Esophagus squamous epithelium (tissue), 5 donors: ENCODE data around the gene ALDH8A1. TPM values are rescaled to one million over a fixed set of nuclear protein-coding genes. Genes with fewer than 3 reads are reported as not detected.

Experiments
- DNase-seq: peaks from one replicate; lab custom pipeline; 2025; lab: John Stamatoyannopoulos, UW
- H3K27ac ChIP-seq, 4 donors: fragments of 200-600 bp; sonication (generic); one replicate each; pipeline ENCODE4 v1.5.1; 2016 to 2019; ENCODE audit warnings: mild to moderate bottlenecking in 1 of 4
- H3K27me3 ChIP-seq, 4 donors: fragments of 200-600 bp; sonication (generic); 1 replicate in 3 of 4; 2 replicates in 1 of 4; pipeline versions ENCODE4 v1.5.1 to v1.6.0; 2017 to 2021; ENCODE audit warnings: antibody characterized with exemption in 1 of 4
- H3K36me3 ChIP-seq, 3 donors: fragments of 200-600 bp; sonication (generic); one replicate each; pipeline ENCODE4 v1.5.1; 2016 to 2019
- H3K4me1 ChIP-seq, 3 donors: fragments of 200-600 bp; sonication (generic); one replicate each; pipeline ENCODE4 v1.5.1; 2017 to 2019
- H3K4me3 ChIP-seq, 4 donors: fragments of 200-600 bp; sonication (generic); 1 replicate in 3 of 4; 2 replicates in 1 of 4; pipeline ENCODE4 v1.5.1; 2016 to 2019; ENCODE audit warnings: mild to moderate bottlenecking in 2 of 4, moderate library complexity in 1 of 4
- H3K9me3 ChIP-seq, 3 donors: fragments of 200-600 bp; sonication (generic); one replicate each; pipeline ENCODE4 v1.5.1; 2016 to 2019
- POLR2A ChIP-seq, 4 donors: fragments of 450-650 bp; IDR thresholded peaks; one replicate each; pipeline ENCODE4 v1.6.1; 2017; ENCODE audit warnings: antibody characterized with exemption in 4 of 4, mild to moderate bottlenecking in 4 of 4, moderate library complexity in 3 of 4
- WGBS, 2 donors: methylation state at CpG; one replicate each; pipeline ENCODE4 v1.1.5; 2018; 5-methylcytosine and 5-hydroxymethylcytosine counted together
- intact Hi-C: fragments of 100-400 bp; cut with DNase I; formaldehyde crosslinking; loops from one replicate; pipeline ENCODE4 v1.15.0; 2022
- total RNA-seq, 4 donors: library from RNA; depleted of rRNA; stranded (reverse); fragments of >200 nt; gene quantifications; one replicate each; pipeline ENCODE4 v1.1.0, GENCODE V29; 2016
- TF ChIP-seq, protein P1 (sequence below), 6 experiments: fragments of 450-650 bp in 4 of 6; fragments of 200-600 bp in 2 of 6; sonication (generic) in 2 of 6; IDR thresholded peaks; one replicate each; pipeline ENCODE4 v1.5.1; 2016 to 2019; ENCODE audit warnings: antibody characterized with exemption in 6 of 6, mild to moderate bottlenecking in 4 of 6, moderate library complexity in 4 of 6
- donor health status: DM: yes; HTN: yes; CAD: no.

Gene ALDH8A1
- total RNA-seq, 4 donors from 2014 or later = 0.13 to 0.76 (median 0.62) TPM; not detected in 1

DNA sequence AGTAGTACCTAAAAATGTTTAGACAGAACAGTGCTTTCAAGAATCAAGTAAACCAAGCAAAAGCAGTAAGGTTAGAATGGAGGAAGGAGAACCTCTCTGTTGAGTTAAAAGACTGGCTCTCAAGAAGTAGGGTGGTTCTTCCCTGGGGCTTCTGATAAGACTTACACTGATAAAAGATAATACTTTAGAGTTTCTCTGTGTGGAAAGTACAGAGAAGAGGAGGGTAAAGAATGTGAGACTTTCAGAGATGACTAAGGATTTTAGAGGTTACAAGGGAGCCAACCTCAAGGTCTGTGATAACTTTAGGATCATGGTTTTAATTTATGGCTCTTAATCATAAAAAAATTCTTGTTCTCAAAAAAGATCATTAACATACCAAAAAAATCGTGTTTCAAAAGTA lies 30.9 kb upstream of the ALDH8A1 start:
- no peak overlapping the region for H3K4me3 ChIP-seq
- no peaks in the 10 kb centered on the region for H3K27me3 ChIP-seq
- no peaks in the 10 kb centered on the region for H3K4me1 ChIP-seq
- H3K9me3 ChIP-seq = no peaks in the 10 kb centered on the region
- H3K36me3 ChIP-seq = peaks cover 0 to 91% (median 7%) of the 10 kb centered on the region in 3 donors
- H3K27ac ChIP-seq = no peak overlapping the region
- TF ChIP-seq, protein P1, sequence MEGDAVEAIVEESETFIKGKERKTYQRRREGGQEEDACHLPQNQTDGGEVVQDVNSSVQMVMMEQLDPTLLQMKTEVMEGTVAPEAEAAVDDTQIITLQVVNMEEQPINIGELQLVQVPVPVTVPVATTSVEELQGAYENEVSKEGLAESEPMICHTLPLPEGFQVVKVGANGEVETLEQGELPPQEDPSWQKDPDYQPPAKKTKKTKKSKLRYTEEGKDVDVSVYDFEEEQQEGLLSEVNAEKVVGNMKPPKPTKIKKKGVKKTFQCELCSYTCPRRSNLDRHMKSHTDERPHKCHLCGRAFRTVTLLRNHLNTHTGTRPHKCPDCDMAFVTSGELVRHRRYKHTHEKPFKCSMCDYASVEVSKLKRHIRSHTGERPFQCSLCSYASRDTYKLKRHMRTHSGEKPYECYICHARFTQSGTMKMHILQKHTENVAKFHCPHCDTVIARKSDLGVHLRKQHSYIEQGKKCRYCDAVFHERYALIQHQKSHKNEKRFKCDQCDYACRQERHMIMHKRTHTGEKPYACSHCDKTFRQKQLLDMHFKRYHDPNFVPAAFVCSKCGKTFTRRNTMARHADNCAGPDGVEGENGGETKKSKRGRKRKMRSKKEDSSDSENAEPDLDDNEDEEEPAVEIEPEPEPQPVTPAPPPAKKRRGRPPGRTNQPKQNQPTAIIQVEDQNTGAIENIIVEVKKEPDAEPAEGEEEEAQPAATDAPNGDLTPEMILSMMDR (IDR thresholded peaks at IDR 0.05) = no peak
- TF ChIP-seq POLR2A (IDR thresholded peaks at IDR 0.05) = no peak
- intact Hi-C loops = no loop called here
- no peak for DNase-seq
- 54 to 69% methylated on average over 1 of the region's 1 CpG for whole genome bisulfite sequencing, 2 donors

DNA sequence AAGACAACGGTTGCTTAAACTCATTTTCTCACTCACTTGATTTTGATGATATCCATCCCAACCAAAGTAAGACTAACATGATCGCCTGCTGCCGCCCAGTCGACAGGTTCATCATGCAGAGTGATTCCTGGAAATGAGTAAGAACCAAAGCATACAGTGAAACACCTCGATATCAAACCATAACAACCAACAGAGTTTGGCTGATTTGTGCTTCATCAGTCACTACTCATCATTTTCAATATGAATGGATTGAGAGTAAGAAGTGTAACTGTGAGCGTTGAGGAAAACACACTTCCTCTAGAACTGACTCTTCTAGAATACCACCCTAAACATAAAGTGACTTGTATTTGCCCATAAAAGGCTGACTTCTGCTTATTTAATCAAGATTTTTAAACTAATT lies 29.2 kb upstream of the ALDH8A1 start:
- H3K4me3 ChIP-seq = no peak overlapping the region
- no peaks in the 10 kb centered on the region for H3K4me1 ChIP-seq
- WGBS, 2 donors = 80 to 91% methylated on average over 6 of the region's 6 CpGs
- no peak for DNase-seq
- H3K36me3 ChIP-seq = peaks cover 0 to 90% (median 7%) of the 10 kb centered on the region in 3 donors
- intact Hi-C loops = no loop called here
- H3K27ac ChIP-seq = no peak overlapping the region
- TF ChIP-seq, protein P1 (IDR thresholded peaks at IDR 0.05) = no peak
- no peak for TF ChIP-seq POLR2A (IDR thresholded peaks at IDR 0.05)
- H3K9me3 ChIP-seq = no peaks in the 10 kb centered on the region
- no peaks in the 10 kb centered on the region for H3K27me3 ChIP-seq

DNA sequence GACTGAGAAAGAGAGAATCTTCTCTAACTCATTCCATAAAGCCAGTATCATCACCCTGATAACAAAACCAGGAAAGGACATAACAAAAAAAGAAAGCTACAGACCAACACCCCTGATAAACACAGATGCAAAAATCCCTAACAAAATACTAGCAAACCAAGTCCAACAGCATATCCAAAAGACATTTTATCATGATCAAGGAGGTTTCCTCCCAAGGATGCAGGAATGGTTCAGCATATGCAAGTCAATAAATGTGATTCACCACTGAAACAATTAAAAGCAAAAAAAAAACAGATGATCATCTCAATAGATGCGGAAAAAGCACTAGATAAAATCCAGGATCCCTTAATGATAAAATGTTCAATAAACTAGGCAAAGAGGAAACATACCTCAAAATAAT lies 24.5 kb upstream of the ALDH8A1 start:
- intact Hi-C loops = no loop called here
- 91 to 100% methylated on average over 1 of the region's 1 CpG for WGBS, 2 donors
- Histone ChIP-seq H3K27ac (no peak overlapping the region), H3K4me3 (no peak overlapping the region), H3K36me3 (peaks cover 0 to 79% (median 0%) of the 10 kb centered on the region in 3 donors), H3K27me3 (no peaks in the 10 kb centered on the region), H3K9me3 (no peaks in the 10 kb centered on the region), H3K4me1 (no peaks in the 10 kb centered on the region)
- TF ChIP-seq, protein P1 (IDR thresholded peaks at IDR 0.05) = no peak
- no peak for TF ChIP-seq POLR2A (IDR thresholded peaks at IDR 0.05)
- no peak for DNase-seq

GRCh38 chr6:134967711-134968110 lies 17.8 kb upstream of the ALDH8A1 start:
- 43 to 45% methylated on average over 1 of the region's 1 CpG for WGBS, 2 donors

GRCh38 chr6:134964451-134965203 lies 14.7 kb upstream of the ALDH8A1 start:
- H3K27ac ChIP-seq = no peak overlapping the region
- H3K9me3 ChIP-seq = no peaks in the 10 kb centered on the region
- H3K4me1 ChIP-seq = peaks cover 0 to 16% (median 0%) of the 10 kb centered on the region in 3 donors
- no peak overlapping the region for H3K4me3 ChIP-seq
- TF ChIP-seq POLR2A (IDR thresholded peaks at IDR 0.05) = no peak
- TF ChIP-seq, protein P1 (IDR thresholded peaks at IDR 0.05) = no peak
- intact Hi-C loops = no loop called here
- H3K36me3 ChIP-seq = peaks cover 0 to 51% (median 2%) of the 10 kb centered on the region in 3 donors
- 19 to 40% methylated on average over 1 of the region's 1 CpG for WGBS, 2 donors
- no peaks in the 10 kb centered on the region for H3K27me3 ChIP-seq
- no peak for DNase-seq

More at GRCh38 chr6:134967711-134968110, 17.8 kb upstream of the ALDH8A1 start:
- no peak overlapping the region for H3K27ac ChIP-seq
- no peaks in the 10 kb centered on the region for H3K27me3 ChIP-seq
- H3K9me3 ChIP-seq = no peaks in the 10 kb centered on the region
- H3K4me3 ChIP-seq = no peak overlapping the region
- peaks cover 0 to 60% (median 2%) of the 10 kb centered on the region in 3 donors for H3K36me3 ChIP-seq
- H3K4me1 ChIP-seq = peaks cover 0 to 15% (median 0%) of the 10 kb centered on the region in 3 donors
- no peak for DNase-seq
- TF ChIP-seq POLR2A (IDR thresholded peaks at IDR 0.05) = no peak
- TF ChIP-seq, protein P1 (IDR thresholded peaks at IDR 0.05) = no peak
- intact Hi-C loops = no loop called here
